Upper lobe of left lung (tissue), 6 donors: Measurements from ENCODE around the gene ZNF362. TPM values are rescaled to one million over a fixed set of nuclear protein-coding genes. Genes with fewer than 3 reads are reported as not detected.
"Not testable (repeated sequence)": the region's sequence is repeated elsewhere in the genome, so short reads cannot be mapped to it uniquely, and the experiment has no call there.

Experiments used
- ATAC-seq, 2 donors: fragments of 200-7000 bp; cut with Tn5 transposase; one replicate each; pipeline ENCODE4 v1.9.1; 2022; ENCODE audit warnings: mild to moderate bottlenecking in 2 of 2, moderate library complexity in 2 of 2; ENCODE audit not compliant: low FRiP score in 2 of 2
- DNase-seq, 2 donors: peaks; one replicate each; pipeline ENCODE4 v3.0.0-alpha.2; 2019 to 2020
- H3K27ac ChIP-seq, 4 donors: fragments of 200-600 bp; sonication (generic); one replicate each; pipeline ENCODE4 v1.5.1; 2016 to 2019
- H3K27me3 ChIP-seq, 4 donors: fragments of 200-600 bp; sonication (generic); one replicate each; pipeline ENCODE4 v1.5.1; 2017 to 2019
- H3K36me3 ChIP-seq, 4 donors: fragments of 200-600 bp; sonication (generic); one replicate each; pipeline ENCODE4 v1.5.1; 2016 to 2019
- H3K4me1 ChIP-seq, 4 donors: fragments of 200-600 bp; sonication (generic); one replicate each; pipeline ENCODE4 v1.5.1; 2018 to 2019
- H3K4me3 ChIP-seq, 4 donors: fragments of 200-600 bp; sonication (generic); one replicate each; pipeline ENCODE4 v1.5.1; 2017 to 2019; ENCODE audit warnings: mild to moderate bottlenecking in 2 of 4, moderate library complexity in 1 of 4
- H3K9me3 ChIP-seq, 4 donors: fragments of 200-600 bp; sonication (generic); one replicate each; pipeline ENCODE4 v1.5.1; 2018 to 2019
- EP300 ChIP-seq, 4 donors: sonication (generic); formaldehyde crosslinking; IDR thresholded peaks; one replicate each; pipeline ENCODE4 v1.5.1; 2017; ENCODE audit warnings: antibody characterized with exemption in 4 of 4, control low read depth in 2 of 4
- POLR2A ChIP-seq, 4 donors: fragments of 450-650 bp; IDR thresholded peaks; one replicate each; pipeline ENCODE4 v1.5.1; 2016 to 2017; ENCODE audit warnings: antibody characterized with exemption in 4 of 4, mild to moderate bottlenecking in 2 of 4
- POLR2AphosphoS5 ChIP-seq, 2 donors: sonication (generic); formaldehyde crosslinking; IDR thresholded peaks; one replicate each; pipeline ENCODE4 v1.5.1; 2017; ENCODE audit warnings: antibody characterized with exemption in 2 of 2
- WGBS, 2 donors: methylation state at CpG; one replicate each; pipeline ENCODE4 v1.1.5; 2017 to 2018; 5-methylcytosine and 5-hydroxymethylcytosine counted together
- total RNA-seq, 6 donors: library from RNA; depleted of rRNA in 4 of 6; stranded (reverse); fragments of >200 nt in 4 of 6; gene quantifications; one replicate each; pipeline versions ENCODE4 v1.1.0 to v1.2.1, GENCODE V29; 2016 to 2021
- TF ChIP-seq, protein P1 (sequence below), 6 experiments: fragments of 450-650 bp in 4 of 6; fragments of 200-600 bp in 2 of 6; sonication (generic) in 2 of 6; IDR thresholded peaks; one replicate each; pipeline ENCODE4 v1.5.1; 2016 to 2019; ENCODE audit warnings: antibody characterized with exemption in 6 of 6
- donor health status: DM: no; HTN: no; CAD: no; lungs with moderate emphysema.
- donor health status: DM: no; HTN: yes; CAD: no; lungs with severe emphysema.

ZNF362 gene
- total RNA-seq, 6 donors from 2014 or later, result 14.9 to 41.0 (median 21.3) TPM

DNA sequence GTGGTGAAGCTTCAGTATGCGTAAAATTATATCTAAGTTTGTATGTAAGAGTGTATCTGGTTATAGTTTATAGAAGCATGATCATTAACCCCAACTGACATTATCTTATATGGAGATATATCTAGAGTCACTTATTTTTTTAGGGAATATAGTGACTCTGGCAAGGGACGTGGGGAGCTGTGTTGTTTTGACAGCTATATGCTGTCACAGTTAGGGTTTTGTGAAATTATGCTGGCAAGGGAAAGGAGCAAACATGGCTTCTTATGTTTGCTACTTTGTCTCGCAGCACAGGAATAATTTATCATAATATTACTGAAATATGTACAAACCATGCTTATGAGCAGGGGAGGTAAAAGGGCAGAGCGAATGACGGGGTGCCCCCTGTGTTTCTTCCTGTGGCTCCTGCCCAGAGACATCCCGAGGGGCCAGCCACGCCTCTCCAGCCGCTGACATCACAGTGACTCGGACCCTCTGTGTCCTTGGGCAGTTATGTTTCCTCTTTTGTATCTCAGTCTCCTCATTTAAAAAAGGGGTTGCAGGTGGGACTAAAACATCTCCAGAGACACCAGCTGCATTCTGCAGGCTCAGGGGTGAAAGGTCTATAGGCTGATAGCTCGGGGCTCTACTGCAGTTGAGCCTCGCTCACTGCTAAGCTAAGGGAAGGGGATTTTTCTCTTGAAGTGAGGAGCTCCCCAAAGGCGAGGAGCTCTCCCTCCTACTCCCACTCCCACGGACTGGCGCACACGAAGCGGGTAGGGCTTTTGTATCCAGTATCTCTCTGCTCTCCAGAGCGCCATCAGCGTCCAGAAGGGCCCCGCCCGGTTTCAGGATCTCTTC lies 49.7 kb downstream of the ZNF362 start:
- Histone ChIP-seq H3K4me1 (peaks cover 11 to 28% (median 27%) of the 10 kb centered on the region in 4 donors), H3K27me3 (peaks cover 0 to 10% (median 5%) of the 10 kb centered on the region in 4 donors), H3K9me3 (no peaks in the 10 kb centered on the region), H3K4me3 (peak overlapping the region in 3 of 4 donors; percentile 6 to 38 (median 36)), H3K36me3 (no peaks in the 10 kb centered on the region), H3K27ac (no peak overlapping the region)
- DNase-seq (no peak), ATAC-seq (no peak)
- TF ChIP-seq, protein P1, sequence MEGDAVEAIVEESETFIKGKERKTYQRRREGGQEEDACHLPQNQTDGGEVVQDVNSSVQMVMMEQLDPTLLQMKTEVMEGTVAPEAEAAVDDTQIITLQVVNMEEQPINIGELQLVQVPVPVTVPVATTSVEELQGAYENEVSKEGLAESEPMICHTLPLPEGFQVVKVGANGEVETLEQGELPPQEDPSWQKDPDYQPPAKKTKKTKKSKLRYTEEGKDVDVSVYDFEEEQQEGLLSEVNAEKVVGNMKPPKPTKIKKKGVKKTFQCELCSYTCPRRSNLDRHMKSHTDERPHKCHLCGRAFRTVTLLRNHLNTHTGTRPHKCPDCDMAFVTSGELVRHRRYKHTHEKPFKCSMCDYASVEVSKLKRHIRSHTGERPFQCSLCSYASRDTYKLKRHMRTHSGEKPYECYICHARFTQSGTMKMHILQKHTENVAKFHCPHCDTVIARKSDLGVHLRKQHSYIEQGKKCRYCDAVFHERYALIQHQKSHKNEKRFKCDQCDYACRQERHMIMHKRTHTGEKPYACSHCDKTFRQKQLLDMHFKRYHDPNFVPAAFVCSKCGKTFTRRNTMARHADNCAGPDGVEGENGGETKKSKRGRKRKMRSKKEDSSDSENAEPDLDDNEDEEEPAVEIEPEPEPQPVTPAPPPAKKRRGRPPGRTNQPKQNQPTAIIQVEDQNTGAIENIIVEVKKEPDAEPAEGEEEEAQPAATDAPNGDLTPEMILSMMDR (IDR thresholded peaks at IDR 0.05), result no peak
- TF ChIP-seq POLR2AphosphoS5 (IDR thresholded peaks at IDR 0.05) (no peak), POLR2A (IDR thresholded peaks at IDR 0.05) (no peak), EP300 (IDR thresholded peaks at IDR 0.05) (no peak)
- 58 to 64% methylated on average over 12 to 20 of the region's 20 CpGs for WGBS, 2 donors

DNA sequence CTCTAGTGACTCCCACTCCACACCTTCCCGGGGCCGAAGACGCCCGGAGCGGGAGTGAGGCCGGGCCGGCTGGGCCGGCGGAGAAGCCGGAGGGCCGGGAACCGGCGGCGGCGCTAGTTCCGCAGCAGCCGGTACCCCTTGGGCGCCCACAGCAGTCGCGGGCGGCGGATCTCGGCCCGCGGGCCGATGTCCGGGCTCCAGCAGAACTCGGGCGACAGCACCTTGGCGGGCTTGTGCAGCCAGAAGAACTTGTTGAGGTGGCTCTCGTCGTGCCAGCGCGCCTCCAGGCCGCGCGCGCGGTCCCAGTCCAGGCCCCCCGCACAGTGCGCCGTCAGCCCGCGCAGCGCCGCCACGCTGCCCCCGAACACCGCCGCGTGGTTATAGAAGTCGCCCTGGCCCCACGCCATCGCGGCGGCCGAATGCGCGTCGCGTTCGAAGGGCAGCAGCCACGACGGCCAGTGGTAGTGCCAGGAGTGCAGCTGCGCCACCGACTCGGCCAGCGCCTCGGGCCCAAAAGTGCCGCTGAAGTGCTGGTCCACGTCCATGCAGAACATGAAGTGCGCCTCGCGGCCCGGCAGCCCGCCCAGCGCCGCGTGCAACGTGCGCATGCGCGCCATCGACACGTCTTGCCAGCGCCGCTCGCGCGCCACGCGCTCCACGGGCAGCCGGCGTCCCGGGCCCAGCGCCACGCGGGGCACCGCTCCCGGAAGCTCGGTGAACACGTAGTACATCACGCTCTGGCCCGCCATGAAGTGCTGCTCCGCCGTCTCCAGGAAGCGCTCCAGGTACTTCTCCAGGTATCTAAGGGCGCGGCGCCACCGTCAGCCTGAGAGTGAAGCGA lies 50.6 kb downstream of the ZNF362 start:
- Histone ChIP-seq H3K9me3 (no peaks in the 10 kb centered on the region), H3K27ac (no peak overlapping the region), H3K4me3 (peak overlapping the region in 3 of 4 donors; percentile 6 to 38 (median 36)), H3K4me1 (peaks cover 10 to 20% (median 18%) of the 10 kb centered on the region in 4 donors), H3K36me3 (no peaks in the 10 kb centered on the region), H3K27me3 (peaks cover 0 to 10% (median 5%) of the 10 kb centered on the region in 4 donors)
- DNase-seq (peak; percentile 56 to 91), ATAC-seq (peak; percentile 56 to 61)
- TF ChIP-seq POLR2A (IDR thresholded peaks at IDR 0.05), result no peak
- no peak for TF ChIP-seq POLR2AphosphoS5 (IDR thresholded peaks at IDR 0.05)
- TF ChIP-seq EP300 (IDR thresholded peaks at IDR 0.05), result no peak
- TF ChIP-seq, protein P1 (IDR thresholded peaks at IDR 0.05), result no peak
- 29 to 37% methylated on average over 18 to 77 of the region's 113 CpGs for WGBS, 2 donors

DNA sequence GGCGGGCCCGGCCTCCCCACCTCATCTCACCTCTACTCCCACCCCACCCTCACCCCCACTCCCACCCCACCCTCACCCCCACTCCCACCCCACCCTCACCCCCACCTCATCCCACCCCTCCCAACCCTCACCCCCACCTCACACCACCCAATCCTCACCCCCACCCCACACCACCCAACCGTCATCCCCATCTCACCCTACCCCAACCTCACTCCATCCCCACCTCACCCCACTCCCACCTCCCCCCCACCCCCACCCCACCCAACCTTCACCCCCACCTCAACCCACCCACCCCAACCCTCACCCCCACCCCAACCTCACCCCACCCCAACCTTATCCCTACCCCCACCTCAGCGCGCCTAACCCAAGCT lies 51.2 kb downstream of the ZNF362 start:
- no peak for ATAC-seq
- 52 to 77% methylated on average over 2 of the region's 5 CpGs for WGBS, 2 donors

DNA sequence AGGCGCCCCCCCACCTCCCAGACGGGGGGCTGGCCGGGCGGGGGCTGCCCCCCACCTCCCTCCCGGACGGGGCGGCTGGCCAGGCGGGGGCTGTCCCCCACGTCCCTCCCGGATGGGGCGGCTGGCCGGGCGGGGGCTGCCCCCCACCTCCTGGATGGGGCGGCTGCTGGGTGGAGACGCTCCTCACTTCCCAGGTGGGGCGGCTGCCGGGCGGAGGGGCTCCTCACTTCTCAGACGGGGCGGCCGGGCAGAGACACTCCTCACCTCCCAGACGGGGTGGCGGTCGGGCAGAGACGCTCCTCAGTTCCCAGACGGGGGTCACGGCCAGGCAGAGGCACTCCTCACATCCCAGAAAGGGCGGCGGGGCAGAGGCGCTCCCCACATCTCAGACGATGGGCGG lies 53.1 kb downstream of the ZNF362 start:
- H3K4me3 ChIP-seq, H3K27ac ChIP-seq, DNase-seq, H3K9me3 ChIP-seq, H3K27me3 ChIP-seq, H3K36me3 ChIP-seq, ATAC-seq: not testable (repeated sequence)
- WGBS, 2 donors, result 99% methylated on average over 24 of the region's 32 CpGs; no CpG with 5 or more reads in 1 of the 2 donors
- H3K4me1 ChIP-seq, result peaks cover 10 to 16% (median 12%) of the 10 kb centered on the region in 4 donors

More for the DNA sequence above, 51.2 kb downstream of the ZNF362 start:
- no peak overlapping the region for H3K27ac ChIP-seq
- TF ChIP-seq POLR2A (IDR thresholded peaks at IDR 0.05) (no peak), EP300 (IDR thresholded peaks at IDR 0.05) (no peak), POLR2AphosphoS5 (IDR thresholded peaks at IDR 0.05) (no peak)
- TF ChIP-seq, protein P1 (IDR thresholded peaks at IDR 0.05), result no peak
- H3K4me3 ChIP-seq, result no peak overlapping the region
- peaks cover 0 to 10% (median 5%) of the 10 kb centered on the region in 4 donors for H3K27me3 ChIP-seq
- H3K36me3 ChIP-seq, result no peaks in the 10 kb centered on the region
- H3K4me1 ChIP-seq, result peaks cover 10 to 16% (median 13%) of the 10 kb centered on the region in 4 donors
- no peak for DNase-seq
- no peaks in the 10 kb centered on the region for H3K9me3 ChIP-seq

GRCh38 chr1:33310702-33311101 lies 54.4 kb downstream of the ZNF362 start:
- no peak overlapping the region for H3K27ac ChIP-seq
- H3K36me3 ChIP-seq, result no peaks in the 10 kb centered on the region
- DNase-seq (no peak), ATAC-seq (no peak)
- peaks cover 10 to 16% (median 12%) of the 10 kb centered on the region in 4 donors for H3K4me1 ChIP-seq
- no peaks in the 10 kb centered on the region for H3K9me3 ChIP-seq
- H3K27me3 ChIP-seq, result peaks cover 0 to 10% (median 5%) of the 10 kb centered on the region in 4 donors
- 87 to 97% methylated on average over 5 to 7 of the region's 8 CpGs for WGBS, 2 donors
- TF ChIP-seq, protein P1 (IDR thresholded peaks at IDR 0.05), result no peak
- TF ChIP-seq POLR2A (IDR thresholded peaks at IDR 0.05) (no peak), POLR2AphosphoS5 (IDR thresholded peaks at IDR 0.05) (no peak), EP300 (IDR thresholded peaks at IDR 0.05) (no peak)
- no peak overlapping the region for H3K4me3 ChIP-seq
